ENCODE data around the gene DIAPH2.

GRCh38 chrX:97490656-97491055 is 806.0 kb downstream of the DIAPH2 start:
- TF ChIP-seq EP300 (IDR thresholded peaks at IDR 0.05): no peak
- TF ChIP-seq, protein P1, sequence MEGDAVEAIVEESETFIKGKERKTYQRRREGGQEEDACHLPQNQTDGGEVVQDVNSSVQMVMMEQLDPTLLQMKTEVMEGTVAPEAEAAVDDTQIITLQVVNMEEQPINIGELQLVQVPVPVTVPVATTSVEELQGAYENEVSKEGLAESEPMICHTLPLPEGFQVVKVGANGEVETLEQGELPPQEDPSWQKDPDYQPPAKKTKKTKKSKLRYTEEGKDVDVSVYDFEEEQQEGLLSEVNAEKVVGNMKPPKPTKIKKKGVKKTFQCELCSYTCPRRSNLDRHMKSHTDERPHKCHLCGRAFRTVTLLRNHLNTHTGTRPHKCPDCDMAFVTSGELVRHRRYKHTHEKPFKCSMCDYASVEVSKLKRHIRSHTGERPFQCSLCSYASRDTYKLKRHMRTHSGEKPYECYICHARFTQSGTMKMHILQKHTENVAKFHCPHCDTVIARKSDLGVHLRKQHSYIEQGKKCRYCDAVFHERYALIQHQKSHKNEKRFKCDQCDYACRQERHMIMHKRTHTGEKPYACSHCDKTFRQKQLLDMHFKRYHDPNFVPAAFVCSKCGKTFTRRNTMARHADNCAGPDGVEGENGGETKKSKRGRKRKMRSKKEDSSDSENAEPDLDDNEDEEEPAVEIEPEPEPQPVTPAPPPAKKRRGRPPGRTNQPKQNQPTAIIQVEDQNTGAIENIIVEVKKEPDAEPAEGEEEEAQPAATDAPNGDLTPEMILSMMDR (IDR thresholded peaks at IDR 0.05): no peak
